HG03175 (cell line): ENCODE data around the gene FBXO15.

Experiments
- ATAC-seq: cut with Tn5 transposase; IDR thresholded peaks from one replicate; pipeline ENCODE4 v1.9.1; 2021; ENCODE audit warnings: mild to moderate bottlenecking, moderate library complexity; ENCODE audit not compliant: unreplicated experiment

Gene FBXO15

GRCh38 chr18:74147779-74148542 is at the start of gene FBXO15, which contains the start of gene TIMM21:
Gene FBXO15 (minus strand): TSS chr18:74147834. CDS start chr18:74147785, 49 bp downstream.
Gene TIMM21 (plus strand): TSS chr18:74148523. CDS start chr18:74148809, 286 bp downstream.
- peak; percentile 92 for ATAC-seq

GRCh38 chr18:74196220-74197119 is 48.8 kb upstream of the FBXO15 start:
- peak; percentile 92 for ATAC-seq

GRCh38 chr18:74194691-74195090 is 47.1 kb upstream of the FBXO15 start:
- no peak for ATAC-seq

GRCh38 chr18:74191577-74191976 is 43.9 kb upstream of the FBXO15 start:
- ATAC-seq = no peak

- ATAC-seq = no peak
Observed at GRCh38 chr18:74190086-74190485, 42.5 kb upstream of the FBXO15 start.

GRCh38 chr18:74186661-74187060 is 39.0 kb upstream of the FBXO15 start:
- ATAC-seq = no peak

- ATAC-seq = no peak
Observed at GRCh38 chr18:74185860-74186259, 38.2 kb upstream of the FBXO15 start.

- no peak for ATAC-seq
Observed at GRCh38 chr18:74184875-74185274, 37.2 kb upstream of the FBXO15 start.

GRCh38 chr18:74183130-74183529 is 35.5 kb upstream of the FBXO15 start:
- no peak for ATAC-seq

- no peak for ATAC-seq
Observed at GRCh38 chr18:74182335-74182734, 34.7 kb upstream of the FBXO15 start.

GRCh38 chr18:74179623-74180199 is 32.1 kb upstream of the FBXO15 start:
- no peak for ATAC-seq

GRCh38 chr18:74178884-74179283 is 31.2 kb upstream of the FBXO15 start:
- no peak for ATAC-seq

GRCh38 chr18:74175658-74176057 is 28.0 kb upstream of the FBXO15 start:
- ATAC-seq = no peak

- ATAC-seq = no peak
Observed at GRCh38 chr18:74173434-74173750, 25.8 kb upstream of the FBXO15 start.

- ATAC-seq = no peak
Observed at GRCh38 chr18:74172697-74173433, 25.2 kb upstream of the FBXO15 start.

GRCh38 chr18:74171910-74172606 is 24.4 kb upstream of the FBXO15 start:
- ATAC-seq = peak; percentile 94

- ATAC-seq = no peak
Observed at GRCh38 chr18:74166386-74166785, 18.8 kb upstream of the FBXO15 start.

GRCh38 chr18:74163019-74163660 is 15.5 kb upstream of the FBXO15 start:
- no peak for ATAC-seq

- no peak for ATAC-seq
Observed at GRCh38 chr18:74155276-74155675, 7.6 kb upstream of the FBXO15 start.

GRCh38 chr18:74154716-74155115 is 7.1 kb upstream of the FBXO15 start:
- no peak for ATAC-seq
